ENCODE measurements around the gene STRA8. TPM values are rescaled to one million over a fixed set of nuclear protein-coding genes. Genes with fewer than 3 reads are reported as not detected.

STRA8 gene
- total RNA-seq, result not detected in 2 replicates

GRCh38 chr7:135233570-135233969, at the start of gene STRA8:
STRA8 (plus strand) TSS chr7:135233838; CDS start chr7:135240525, 6,687 bp downstream.

GRCh38 chr7:135211179-135211945, 22.3 kb upstream of the STRA8 start, which contains the start of gene WDR91:
WDR91 (minus strand) TSS chr7:135211526; CDS start chr7:135211502, 24 bp downstream.

Other genes with a start within 250 kb of the STRA8 start
- 0.58 and 2.1 TPM in 2 replicates for gene AGBL3, start 247.3 kb upstream of the STRA8 start, total RNA-seq
- gene TMEM140, start 85.8 kb upstream of the STRA8 start, total RNA-seq, result 6.9 and 9.2 TPM in 2 replicates
- 19.3 and 28.0 TPM in 2 replicates for gene CYREN, start 63.1 kb upstream of the STRA8 start, total RNA-seq
- gene WDR91, start 22.3 kb upstream of the STRA8 start, total RNA-seq, result 4.6 and 6.9 TPM in 2 replicates